Hepatocyte (in vitro differentiated cells): ENCODE measurements around the gene LTB4R. TPM values are rescaled to one million over a fixed set of nuclear protein-coding genes. Genes with fewer than 3 reads are reported as not detected.

Experiments
- DNase-seq: peaks from one replicate; pipeline ENCODE4 v3.0.0-alpha.2; 2016; ENCODE audit warnings: low spot score
- H2AFZ ChIP-seq: fragments of 200-600 bp; sonication (generic); 2 replicates; pipeline ENCODE4 v1.6.0; 2016; ENCODE audit warnings: antibody characterized with exemption, mild to moderate bottlenecking
- H3K27ac ChIP-seq: fragments of 200-600 bp; sonication (generic); 2 replicates; pipeline ENCODE4 v1.5.1; 2016; ENCODE audit warnings: mild to moderate bottlenecking
- H3K27me3 ChIP-seq: fragments of 200-600 bp; sonication (generic); 2 replicates; pipeline ENCODE4 v1.6.1; 2016
- H3K36me3 ChIP-seq: fragments of 200-600 bp; sonication (generic); replicated peaks from 2 replicates; pipeline ENCODE4 v1.5.1; 2016; ENCODE audit warnings: low read depth; ENCODE audit not compliant: insufficient read depth
- H3K4me1 ChIP-seq: fragments of 200-600 bp; sonication (generic); 2 replicates; pipeline ENCODE4 v1.5.1; 2016; ENCODE audit warnings: mild to moderate bottlenecking, moderate library complexity; ENCODE audit not compliant: insufficient read depth
- H3K4me2 ChIP-seq: fragments of 200-600 bp; sonication (generic); 2 replicates; pipeline ENCODE4 v1.6.0; 2016
- H3K4me3 ChIP-seq: fragments of 200-600 bp; sonication (generic); 2 replicates; pipeline ENCODE4 v1.5.1; 2016; ENCODE audit warnings: mild to moderate bottlenecking
- H3K79me2 ChIP-seq: fragments of 200-600 bp; sonication (generic); 2 replicates; pipeline ENCODE4 v1.6.0; 2017; ENCODE audit warnings: mild to moderate bottlenecking
- H3K9me2 ChIP-seq: fragments of 200-600 bp; sonication (generic); replicated peaks from 2 replicates; pipeline ENCODE4 v1.6.0; 2017; ENCODE audit warnings: mild to moderate bottlenecking; ENCODE audit not compliant: insufficient read depth
- H3K9me3 ChIP-seq: fragments of 200-600 bp; sonication (generic); 2 replicates; pipeline ENCODE4 v1.5.1; 2016; ENCODE audit warnings: low read depth, mild to moderate bottlenecking
- H4K20me1 ChIP-seq: fragments of 200-600 bp; sonication (generic); 2 replicates; pipeline ENCODE4 v1.6.0; 2016; ENCODE audit warnings: mild to moderate bottlenecking; ENCODE audit not compliant: insufficient read depth, poor library complexity, severe bottlenecking
- CTCF ChIP-seq: fragments of 200-600 bp; sonication (generic); IDR thresholded peaks from 2 replicates; pipeline ENCODE4 v1.5.1; 2016; ENCODE audit warnings: antibody characterized with exemption, mild to moderate bottlenecking; ENCODE audit not compliant: poor library complexity
- EZH2 ChIP-seq: fragments of 200-600 bp; sonication (generic); IDR thresholded peaks from 2 replicates; pipeline ENCODE4 v1.6.1; 2016; ENCODE audit warnings: antibody characterized with exemption, mild to moderate bottlenecking, borderline replicate concordance
- EZH2phosphoT487 ChIP-seq: fragments of 200-600 bp; sonication (generic); IDR thresholded peaks from one replicate; pipeline ENCODE4 v1.6.1; 2018; ENCODE audit warnings: antibody characterized with exemption, mild to moderate bottlenecking, low read depth, moderate library complexity; ENCODE audit not compliant: unreplicated experiment, severe bottlenecking
- WGBS: methylation state at CpG from one replicate; pipeline ENCODE4 v1.1.6; 2016; ENCODE audit warnings: low lambda C conversion rate; ENCODE audit errors: missing lambda C conversion rate; 5-methylcytosine and 5-hydroxymethylcytosine counted together
- polyA plus RNA-seq: library from polyadenylated mRNA; unstranded; fragments of >200 nt; fragmentation: Nextera tagmentation; extraction: Ambion mirVana; gene quantifications from 2 replicates; pipeline ENCODE4 v1.2.1, GENCODE V29; 2016
- total RNA-seq: library from RNA; depleted of rRNA; stranded (reverse); fragments of >200 nt; gene quantifications from 2 replicates; pipeline ENCODE4 v1.2.3, GENCODE V29; 2014

Gene LTB4R
- total and polyA plus RNA-seq, 2 experiments from 2014 or later = 3.6 to 5.1 TPM

DNA sequence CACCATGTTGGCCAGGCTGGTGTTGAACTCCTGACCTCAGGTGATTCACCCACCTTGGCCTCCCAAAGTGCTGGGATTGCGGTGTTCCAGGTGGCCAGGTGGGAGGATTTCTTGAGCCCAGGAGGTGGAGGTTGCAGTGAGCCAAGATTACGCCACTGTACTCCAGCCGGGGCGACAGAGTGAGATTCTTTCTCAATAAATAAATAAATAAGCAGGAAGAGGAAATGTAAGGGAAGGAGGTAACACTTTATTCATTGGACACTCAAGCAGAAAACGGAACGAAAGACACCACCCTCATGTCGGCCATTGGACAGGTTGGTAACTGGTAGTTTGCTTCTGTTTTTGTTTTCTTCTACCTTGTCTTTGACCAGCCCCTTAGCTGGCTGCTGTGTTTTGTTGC is 43.7 kb downstream of the LTB4R start:
- H3K27ac ChIP-seq = no peak overlapping the region
- H3K9me2 ChIP-seq = no peaks in the 10 kb centered on the region
- TF ChIP-seq EZH2phosphoT487 (no peak), CTCF (no peak), EZH2 (no peak)
- H2AFZ ChIP-seq = no peak overlapping the region
- no peaks in the 10 kb centered on the region for H3K9me3 ChIP-seq
- no peaks in the 10 kb centered on the region for H4K20me1 ChIP-seq
- H3K79me2 ChIP-seq = no peaks in the 10 kb centered on the region
- H3K4me3 ChIP-seq = no peak overlapping the region
- no peaks in the 10 kb centered on the region for H3K36me3 ChIP-seq
- 91% methylated on average over 7 of the region's 7 CpGs for WGBS
- no peaks in the 10 kb centered on the region for H3K4me1 ChIP-seq
- DNase-seq = no peak
- H3K27me3 ChIP-seq = no peaks in the 10 kb centered on the region
- H3K4me2 ChIP-seq = no peak overlapping the region

DNA sequence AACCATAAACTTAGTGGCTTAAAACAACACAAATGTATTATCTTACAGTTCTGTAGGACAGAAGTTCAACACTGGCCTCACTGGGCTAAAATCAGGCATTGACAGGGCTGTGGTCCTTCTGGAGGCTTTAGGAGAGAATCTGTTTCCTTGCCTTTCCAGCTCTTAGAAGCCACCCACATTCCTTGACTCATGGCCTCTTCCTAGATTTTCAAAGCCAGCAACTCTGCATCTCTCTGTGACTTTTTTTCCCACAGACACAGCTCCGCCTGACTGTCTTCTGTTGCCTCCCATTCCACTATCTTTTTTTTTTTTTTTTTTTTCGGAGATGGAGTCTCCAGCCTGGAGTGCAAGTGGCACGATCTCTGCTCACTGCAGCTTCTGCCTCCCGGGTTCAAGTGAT is 44.9 kb downstream of the LTB4R start:
- Histone ChIP-seq H3K27ac (no peak overlapping the region), H3K4me1 (no peaks in the 10 kb centered on the region), H3K27me3 (no peaks in the 10 kb centered on the region), H3K36me3 (no peaks in the 10 kb centered on the region), H2AFZ (no peak overlapping the region), H3K79me2 (no peaks in the 10 kb centered on the region), H3K4me2 (no peak overlapping the region), H3K9me3 (no peaks in the 10 kb centered on the region), H4K20me1 (no peaks in the 10 kb centered on the region), H3K4me3 (no peak overlapping the region), H3K9me2 (no peaks in the 10 kb centered on the region)
- DNase-seq = no peak
- WGBS = 88% methylated on average over 4 of the region's 4 CpGs
- TF ChIP-seq EZH2 (no peak), CTCF (no peak), EZH2phosphoT487 (no peak)

DNA sequence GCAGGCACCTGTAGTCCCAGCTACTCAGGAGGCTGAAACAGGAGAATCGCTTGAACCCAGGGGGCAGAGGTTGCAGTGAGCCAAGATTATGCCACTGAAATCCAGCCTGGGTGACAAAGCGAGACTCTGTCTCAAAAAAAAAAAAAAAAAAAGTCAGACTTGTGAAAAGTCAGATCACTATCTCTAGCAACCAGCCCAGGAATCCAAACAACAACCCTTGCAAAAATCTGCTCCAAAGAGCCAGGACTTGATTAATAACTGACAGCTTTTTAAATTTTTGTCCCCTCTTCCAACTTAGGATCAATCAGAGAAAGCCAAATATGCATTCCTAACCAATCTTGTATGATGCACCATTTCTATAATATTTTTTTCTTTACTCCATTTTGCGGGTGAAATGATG is 49.0 kb downstream of the LTB4R start:
- H3K27ac ChIP-seq = no peak overlapping the region
- 89% methylated on average over 3 of the region's 3 CpGs for WGBS
- H3K4me2 ChIP-seq = no peak overlapping the region
- no peaks in the 10 kb centered on the region for H3K9me3 ChIP-seq
- H3K4me3 ChIP-seq = no peak overlapping the region
- H3K36me3 ChIP-seq = no peaks in the 10 kb centered on the region
- H4K20me1 ChIP-seq = no peaks in the 10 kb centered on the region
- no peak overlapping the region for H2AFZ ChIP-seq
- no peaks in the 10 kb centered on the region for H3K79me2 ChIP-seq
- no peak for DNase-seq
- H3K4me1 ChIP-seq = peaks cover 5% of the 10 kb centered on the region
- H3K27me3 ChIP-seq = no peaks in the 10 kb centered on the region
- TF ChIP-seq EZH2phosphoT487 (no peak), CTCF (no peak), EZH2 (no peak)
- no peaks in the 10 kb centered on the region for H3K9me2 ChIP-seq

DNA sequence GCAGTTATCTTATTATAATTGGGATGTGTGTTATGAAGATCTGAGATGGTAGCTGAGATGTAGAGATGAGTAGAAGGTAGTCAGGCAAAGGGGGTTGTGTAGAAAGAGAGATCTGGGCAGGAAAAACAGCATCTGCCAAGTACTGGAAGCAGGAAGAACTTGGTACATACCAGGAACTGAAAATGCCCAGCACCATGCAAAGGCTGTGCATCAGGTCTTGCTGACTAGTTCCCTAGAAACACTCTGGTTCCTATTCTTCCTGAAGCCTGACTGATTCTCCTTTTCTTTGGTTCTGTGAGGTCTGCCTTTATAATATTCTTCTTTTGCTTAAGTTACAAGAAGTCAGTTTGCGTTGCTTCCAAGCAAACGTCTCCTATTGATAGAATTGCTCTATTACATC is 50.0 kb downstream of the LTB4R start:
- Histone ChIP-seq H2AFZ (no peak overlapping the region), H3K4me2 (no peak overlapping the region), H3K4me3 (no peak overlapping the region), H3K9me3 (no peaks in the 10 kb centered on the region), H3K79me2 (no peaks in the 10 kb centered on the region), H3K4me1 (peaks cover 7% of the 10 kb centered on the region), H3K36me3 (no peaks in the 10 kb centered on the region), H3K27ac (no peak overlapping the region), H4K20me1 (no peaks in the 10 kb centered on the region), H3K27me3 (no peaks in the 10 kb centered on the region), H3K9me2 (no peaks in the 10 kb centered on the region)
- TF ChIP-seq EZH2phosphoT487 = no peak
- TF ChIP-seq EZH2 = no peak
- TF ChIP-seq CTCF = no peak
- WGBS = 79% methylated on average over 2 of the region's 2 CpGs
- DNase-seq = no peak
